DMS53 (cell line): ENCODE results near the gene FLVCR2.

Source experiments
- DNase-seq: peaks from one replicate; lab custom pipeline; 2025; lab: John Stamatoyannopoulos, UW

Gene FLVCR2, protein sequence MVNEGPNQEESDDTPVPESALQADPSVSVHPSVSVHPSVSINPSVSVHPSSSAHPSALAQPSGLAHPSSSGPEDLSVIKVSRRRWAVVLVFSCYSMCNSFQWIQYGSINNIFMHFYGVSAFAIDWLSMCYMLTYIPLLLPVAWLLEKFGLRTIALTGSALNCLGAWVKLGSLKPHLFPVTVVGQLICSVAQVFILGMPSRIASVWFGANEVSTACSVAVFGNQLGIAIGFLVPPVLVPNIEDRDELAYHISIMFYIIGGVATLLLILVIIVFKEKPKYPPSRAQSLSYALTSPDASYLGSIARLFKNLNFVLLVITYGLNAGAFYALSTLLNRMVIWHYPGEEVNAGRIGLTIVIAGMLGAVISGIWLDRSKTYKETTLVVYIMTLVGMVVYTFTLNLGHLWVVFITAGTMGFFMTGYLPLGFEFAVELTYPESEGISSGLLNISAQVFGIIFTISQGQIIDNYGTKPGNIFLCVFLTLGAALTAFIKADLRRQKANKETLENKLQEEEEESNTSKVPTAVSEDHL

DNA sequence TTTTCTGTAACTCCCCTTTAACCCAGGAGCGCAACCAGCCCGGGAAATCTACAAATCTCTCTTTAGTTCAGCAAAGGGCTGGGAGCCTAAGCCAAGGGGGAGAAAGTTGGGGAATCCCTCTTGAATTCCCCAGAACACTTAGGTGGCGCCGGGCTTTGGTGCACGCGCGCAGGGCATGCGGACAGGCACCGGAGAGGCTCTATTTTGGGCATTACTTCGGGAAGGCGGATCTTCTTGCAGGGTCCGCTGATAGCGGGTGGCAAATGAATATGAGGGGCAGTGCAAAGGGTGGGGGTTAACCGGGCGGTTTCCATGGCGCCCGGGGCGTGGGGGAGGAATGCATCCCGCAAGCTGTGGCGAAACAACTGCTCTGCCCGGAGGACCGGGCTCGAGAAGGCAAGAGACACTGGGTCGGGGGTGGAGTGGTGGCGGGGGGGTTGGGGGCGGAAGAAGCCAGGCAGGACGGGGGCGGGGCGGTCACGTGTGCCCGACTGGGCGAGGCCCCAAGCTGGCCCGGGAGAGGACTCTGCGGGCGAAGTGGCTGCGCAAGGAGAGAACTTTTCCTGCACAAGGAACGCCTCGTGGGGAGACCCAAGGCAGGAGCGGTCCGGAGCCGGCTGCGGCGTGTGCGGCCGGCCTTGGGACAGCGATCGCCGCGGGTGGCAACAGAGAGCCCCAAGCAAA is at the start of gene FLVCR2:
FLVCR2 (plus strand) TSS at position 519 of the 684 bp plus-strand sequence. CDS start 353 bp downstream, outside the sequence.
- peak; percentile 66 for DNase-seq

DNA sequence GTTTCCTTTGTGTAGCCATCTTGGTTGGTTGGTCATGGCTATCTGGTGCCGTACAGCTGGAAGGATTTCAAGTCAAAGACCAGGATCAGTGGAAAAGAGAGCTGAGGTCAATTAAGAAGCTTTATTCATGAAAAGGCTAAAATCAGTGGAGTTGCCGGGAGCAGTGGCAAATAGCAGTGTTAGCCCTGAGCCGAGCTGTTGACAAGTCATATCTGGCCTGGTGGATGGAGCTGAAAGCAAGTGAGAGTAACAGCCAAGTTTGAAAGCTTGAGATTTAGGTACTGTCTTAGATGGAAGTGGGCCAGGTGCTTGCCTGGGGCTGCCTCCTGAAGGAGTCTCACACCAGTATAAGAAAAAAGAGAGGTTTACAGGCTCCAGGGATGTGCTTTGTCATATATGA is 47.2 kb upstream of the FLVCR2 start:
- DNase-seq, result no peak

DNA sequence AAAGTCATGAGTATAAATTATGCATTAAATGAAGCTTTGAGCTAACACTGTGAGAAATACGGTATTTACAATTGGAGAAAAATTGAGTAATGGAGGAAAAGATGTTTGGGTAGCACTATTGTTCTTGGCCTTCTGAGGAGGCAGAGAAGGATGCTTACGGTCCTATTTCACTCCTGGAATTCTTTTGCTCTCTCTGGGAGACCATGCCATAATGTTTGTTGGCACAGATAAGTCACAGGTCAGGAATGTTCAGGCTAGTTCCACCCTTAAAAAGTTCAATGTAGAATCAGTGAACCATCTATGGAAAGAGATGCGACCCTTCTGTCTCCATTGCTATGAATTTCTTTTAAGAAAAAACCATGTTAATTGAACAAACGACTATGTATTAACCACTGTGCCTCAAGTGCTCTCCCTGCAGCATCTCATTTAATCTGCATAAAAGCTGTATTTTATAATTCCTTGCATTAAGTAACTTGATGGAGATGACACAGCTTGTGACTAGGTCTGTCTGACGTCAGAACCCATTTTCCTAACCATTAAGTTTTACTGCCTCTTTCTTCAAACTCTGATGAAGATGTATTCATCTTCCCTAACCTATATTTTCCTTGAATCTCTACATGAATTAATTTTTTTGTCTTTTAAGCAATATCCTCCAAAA is 46.6 kb upstream of the FLVCR2 start:
- no peak for DNase-seq

DNA sequence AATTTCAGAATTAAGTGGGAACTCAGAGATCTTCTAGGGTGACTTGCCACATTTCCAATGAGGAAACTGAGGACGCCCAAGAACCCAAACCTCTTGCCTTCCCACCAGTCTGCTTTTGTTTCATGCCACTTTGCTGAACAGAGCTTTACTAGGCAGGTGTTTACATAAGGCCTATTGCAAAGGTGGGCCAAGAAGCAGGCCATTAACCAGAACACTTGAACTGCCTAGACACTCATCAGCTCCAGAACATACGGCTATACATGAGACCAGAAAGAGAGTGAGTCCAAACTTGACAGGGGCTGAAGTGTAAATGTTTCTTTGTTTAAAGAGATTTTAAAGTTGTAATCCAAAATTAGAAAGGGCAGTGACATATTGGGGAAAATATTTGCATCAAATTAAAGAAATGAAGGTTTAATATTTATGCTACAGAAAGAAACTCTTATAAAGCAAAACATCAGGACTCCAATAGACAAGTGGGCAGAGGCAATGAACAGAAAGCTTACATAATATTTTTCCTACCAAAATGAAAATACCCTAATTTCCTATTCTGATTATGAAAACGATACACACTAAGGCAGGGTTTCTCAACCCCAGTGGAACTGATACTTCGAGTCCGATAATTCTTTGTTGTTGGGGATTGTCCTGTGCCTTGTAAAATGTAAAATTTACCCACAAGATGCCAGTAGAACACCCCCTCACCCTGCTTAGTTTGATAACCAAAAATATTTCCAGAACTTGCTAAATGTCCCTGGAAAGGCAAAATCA is 44.4 kb upstream of the FLVCR2 start:
- peak; percentile 24 for DNase-seq

DNA sequence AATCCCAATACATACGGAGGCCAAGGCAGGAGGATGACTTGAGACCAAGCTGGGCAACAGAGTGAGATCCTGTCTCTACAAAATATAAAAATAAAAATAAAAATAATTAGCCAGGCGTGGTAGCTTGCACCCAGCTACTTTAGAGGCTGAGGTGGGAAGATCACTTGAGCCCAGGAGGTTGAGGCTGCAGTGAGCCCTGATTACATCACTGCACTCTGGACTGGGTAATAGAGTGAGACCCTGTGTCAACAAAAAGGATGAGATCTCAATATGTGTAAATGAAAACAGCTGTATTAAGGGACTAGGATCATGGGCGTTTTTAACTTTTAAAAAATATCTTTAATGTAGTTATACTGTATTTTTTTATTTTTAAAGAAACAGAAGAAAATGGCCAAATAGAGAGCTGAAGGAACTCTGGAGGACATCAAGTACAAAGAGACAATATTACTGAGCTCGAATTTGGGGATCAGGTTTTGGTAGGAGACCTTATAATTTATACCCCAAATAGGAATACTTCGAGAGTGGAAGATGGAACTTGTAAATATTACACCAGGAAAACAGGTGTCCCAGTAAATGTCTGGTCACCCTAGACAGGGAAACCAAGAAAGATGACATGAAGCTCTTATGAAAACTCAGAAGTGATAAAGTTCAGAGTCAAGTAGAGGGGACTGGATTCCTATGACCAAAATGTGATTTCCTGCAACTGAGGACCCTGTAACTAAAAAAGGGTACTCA is 43.1 kb upstream of the FLVCR2 start:
- peak; percentile 50 for DNase-seq

DNA sequence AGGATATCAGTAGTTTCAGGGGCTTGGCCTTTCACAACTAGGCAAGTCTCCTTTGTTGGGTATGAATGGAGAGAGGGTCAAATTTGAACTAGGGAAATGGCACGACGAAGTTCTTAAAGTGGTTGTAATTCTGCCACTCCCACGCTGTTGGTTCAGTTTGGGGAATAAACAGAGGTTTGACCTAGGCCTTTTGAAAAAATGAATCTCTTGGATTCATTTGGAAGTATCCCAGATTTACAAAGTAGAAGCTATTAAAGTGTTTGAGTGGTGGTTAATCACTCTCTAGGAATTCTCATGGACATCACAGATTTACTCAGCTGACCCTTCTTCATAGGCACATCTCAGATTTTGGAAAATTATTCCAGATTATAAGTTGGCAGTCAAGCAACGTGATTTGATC is 41.3 kb upstream of the FLVCR2 start:
- no peak for DNase-seq

DNA sequence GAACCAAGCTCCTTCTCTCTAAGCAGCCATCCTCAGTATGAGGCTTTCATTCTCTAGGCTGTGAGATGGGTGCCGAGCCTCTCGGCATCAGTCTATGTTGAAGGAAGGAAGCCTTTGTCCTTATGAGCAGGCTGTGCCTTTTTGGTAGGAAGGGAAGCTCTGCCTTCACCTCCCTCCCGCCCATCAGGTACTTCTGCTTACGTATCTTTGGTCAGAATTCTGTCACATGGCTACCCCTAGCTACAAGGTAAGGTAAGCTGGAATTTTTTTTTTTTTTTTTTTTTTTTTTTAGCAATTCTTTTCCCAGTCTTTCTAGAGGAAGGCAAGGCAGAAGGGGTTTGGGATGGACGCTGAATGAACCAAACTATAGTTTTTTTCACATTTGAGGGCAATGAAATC is 39.3 kb upstream of the FLVCR2 start:
- peak; percentile 9 for DNase-seq

DNA sequence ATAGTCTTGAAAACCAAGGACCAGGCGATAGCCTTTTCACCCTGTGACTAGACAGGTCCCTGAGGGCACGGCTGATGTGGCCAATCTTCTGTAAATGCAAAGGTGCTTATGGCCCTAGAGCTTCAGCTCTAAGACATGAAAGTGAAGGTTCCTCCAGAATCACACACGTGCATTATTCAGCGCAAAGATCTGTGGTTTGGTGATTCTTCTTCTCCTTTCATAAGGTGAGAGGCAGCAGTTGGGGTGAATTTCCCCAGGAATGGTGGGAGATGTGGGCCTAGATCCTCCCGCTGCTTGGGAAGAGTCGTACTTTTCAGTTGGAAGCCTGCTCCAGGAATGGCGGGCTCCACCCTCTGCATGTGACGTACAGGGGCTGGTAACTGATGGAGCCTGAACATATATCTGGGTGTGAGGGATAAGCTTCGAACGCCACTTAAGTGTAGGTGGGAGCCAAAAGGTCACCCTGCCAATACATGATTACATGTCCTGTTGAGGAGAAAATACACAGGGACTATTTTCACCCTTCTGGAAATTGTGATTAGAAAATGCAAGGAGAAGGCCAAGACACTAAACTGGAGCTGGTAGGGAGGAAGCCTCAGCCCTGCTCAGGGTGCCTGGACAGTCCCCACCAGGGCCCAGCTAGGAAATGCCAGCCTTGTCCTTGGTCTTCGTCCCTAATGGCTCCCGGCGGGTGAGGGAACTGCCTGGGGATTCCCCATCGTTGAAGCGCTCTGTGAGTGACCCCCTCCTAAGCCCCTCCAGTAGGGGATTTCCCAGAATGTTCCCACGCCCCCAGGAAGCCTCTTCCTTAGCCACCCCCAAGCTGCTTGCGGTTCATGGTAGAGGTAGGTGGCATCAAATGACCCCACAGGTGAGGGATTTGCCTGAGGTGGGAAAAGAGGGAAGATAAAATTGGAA is 38.6 kb upstream of the FLVCR2 start:
- no peak for DNase-seq

DNA sequence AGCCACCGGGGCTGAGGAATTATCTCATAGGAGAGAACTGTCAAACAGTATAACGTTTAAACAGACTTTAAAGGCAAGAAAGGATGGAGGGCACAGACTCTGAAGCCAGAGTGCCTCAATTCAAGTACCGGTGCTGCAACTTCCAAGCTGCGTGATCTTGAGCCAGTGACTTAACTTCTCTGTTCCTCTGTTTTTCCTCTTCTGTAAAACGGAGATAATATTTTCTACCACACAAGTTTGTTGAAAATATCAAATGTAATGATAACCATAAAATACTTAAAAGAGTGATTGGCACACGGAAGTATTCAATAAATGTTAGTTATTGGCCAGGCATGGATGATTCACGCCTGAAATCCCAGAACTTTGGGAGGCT is 38.0 kb upstream of the FLVCR2 start:
- DNase-seq, result no peak

DNA sequence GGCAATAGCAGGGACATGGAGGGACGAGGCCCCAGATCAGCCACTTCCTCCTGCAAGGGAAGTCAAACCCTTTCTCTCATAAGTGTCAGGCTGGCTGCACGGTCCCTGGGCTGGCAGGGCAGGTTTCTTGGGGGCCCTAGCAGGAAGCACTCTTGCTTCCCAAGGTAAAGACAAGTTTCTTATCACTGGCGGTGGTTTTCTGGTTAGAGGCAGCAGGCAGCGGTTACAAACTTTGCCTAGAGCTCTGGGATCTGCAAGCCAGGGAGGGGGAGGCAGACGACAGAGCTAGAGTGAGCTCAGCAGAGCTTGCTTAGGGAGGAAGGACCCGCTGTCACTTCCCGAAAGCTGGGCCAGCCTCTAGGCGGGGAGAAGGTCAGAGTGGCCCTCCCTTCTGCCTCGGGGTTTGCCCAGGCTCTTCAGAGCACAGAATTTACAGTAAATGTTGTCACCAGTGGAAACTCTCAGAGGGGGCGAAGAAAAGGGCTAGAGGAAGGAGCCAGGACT is 35.8 kb upstream of the FLVCR2 start:
- no peak for DNase-seq

DNA sequence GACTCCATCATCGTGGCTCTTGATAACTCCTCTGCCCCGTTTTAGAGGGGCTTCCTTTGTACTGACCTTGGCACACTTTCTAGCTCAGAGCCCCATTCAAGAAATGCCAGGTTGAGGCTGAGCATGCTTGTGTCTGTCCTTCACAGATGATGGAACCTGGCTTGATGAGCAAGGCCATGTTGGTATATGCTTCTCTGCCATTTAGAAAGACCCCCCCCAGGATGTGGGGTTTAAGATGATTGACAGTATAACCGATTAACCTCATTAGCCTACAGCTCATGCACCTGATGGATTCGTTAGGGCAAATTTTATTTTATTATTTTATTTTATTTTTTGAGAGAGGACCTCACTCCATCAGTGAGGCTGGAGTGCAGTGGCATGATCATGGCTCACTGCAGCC is 35.2 kb upstream of the FLVCR2 start:
- DNase-seq, result no peak

DNA sequence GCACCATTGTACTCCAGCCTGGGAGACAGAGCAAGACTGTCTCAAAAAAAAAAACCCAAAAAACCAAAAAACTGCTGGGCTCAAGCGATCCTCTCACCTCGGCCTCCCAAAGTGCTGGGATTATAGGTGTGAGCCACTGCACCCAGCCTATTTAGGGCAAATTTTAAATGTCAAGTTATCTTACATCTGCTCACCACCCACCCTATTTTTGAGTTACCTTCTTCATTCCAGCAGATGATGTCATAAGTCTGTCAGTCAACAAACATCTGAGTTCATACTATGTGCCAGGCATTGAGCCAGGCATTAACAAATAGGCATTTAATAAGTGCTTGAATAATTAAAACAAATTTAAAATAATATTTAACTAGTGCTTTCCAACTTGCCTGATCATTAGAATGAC is 34.6 kb upstream of the FLVCR2 start:
- DNase-seq, result no peak

DNA sequence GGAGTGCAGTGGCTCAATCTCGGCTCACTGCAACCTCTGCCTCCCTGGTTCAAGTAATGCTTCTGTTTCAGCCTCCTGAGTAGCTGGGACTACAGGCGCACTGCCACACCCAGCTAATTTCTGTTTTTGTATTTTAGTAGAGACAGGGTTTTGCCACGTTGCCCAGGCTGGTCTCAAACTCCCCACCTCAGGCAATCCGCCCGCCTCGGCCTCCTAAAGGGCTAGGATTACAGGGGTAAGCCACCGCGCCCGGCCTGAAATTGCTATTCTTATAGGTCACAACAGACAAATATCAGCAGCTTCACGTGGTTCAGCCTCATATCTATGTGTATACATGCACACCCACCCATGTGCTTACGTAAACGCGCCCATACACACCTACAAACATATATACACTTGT is 32.5 kb upstream of the FLVCR2 start:
- no peak for DNase-seq

DNA sequence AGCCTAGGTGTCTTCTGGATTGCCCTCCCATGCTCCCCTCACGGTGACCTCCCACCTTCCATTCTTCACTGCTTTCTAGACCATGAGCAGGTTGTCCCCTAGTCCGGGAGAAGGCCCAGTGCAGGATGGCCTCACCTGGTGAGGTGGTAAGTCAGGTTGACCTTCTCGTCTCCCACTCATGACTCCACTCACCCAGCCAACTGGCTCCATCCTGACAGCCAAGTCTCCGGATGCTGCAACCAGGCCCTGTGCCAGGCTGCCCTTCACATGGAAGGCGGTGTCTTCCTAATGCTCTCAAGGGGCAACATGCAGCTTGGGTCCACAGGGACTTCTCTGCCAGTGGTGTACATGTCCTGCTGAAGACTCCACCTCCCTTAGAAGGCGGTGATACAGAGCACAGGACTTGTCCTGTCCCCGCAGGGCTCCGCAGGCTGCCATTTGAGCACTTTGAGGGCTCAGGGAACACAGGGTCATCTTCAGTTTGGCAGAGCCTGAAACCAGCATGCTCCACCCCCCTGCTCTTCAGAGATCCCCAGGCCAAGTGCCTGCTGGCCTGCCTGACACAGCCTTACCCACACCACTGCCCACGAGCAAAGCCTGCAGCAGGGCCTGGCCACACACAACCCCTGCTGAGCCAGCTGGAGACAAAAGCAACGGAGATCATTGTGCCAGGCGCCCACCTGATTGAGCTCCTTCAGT is 30.7 kb upstream of the FLVCR2 start:
- DNase-seq, result no peak

DNA sequence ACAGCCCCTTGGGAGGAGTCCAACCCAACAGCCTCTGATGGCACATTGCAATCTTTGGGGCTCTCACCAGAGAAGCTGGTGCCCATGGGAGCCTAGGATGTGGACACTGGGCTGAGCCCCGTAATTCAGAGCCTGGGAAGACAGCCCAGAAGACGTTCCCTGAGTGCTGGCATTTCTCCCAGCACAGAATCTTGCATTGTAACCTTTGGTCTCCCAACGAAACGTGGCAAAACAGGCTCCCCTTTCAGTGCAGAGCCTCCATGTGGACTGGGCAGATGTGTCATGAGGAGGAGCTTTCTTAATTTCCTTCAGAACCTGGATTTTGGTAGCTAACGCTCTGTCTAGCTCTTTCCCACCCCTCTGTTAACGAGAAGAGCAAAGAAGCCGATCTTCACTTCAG is 29.9 kb upstream of the FLVCR2 start:
- no peak for DNase-seq

DNA sequence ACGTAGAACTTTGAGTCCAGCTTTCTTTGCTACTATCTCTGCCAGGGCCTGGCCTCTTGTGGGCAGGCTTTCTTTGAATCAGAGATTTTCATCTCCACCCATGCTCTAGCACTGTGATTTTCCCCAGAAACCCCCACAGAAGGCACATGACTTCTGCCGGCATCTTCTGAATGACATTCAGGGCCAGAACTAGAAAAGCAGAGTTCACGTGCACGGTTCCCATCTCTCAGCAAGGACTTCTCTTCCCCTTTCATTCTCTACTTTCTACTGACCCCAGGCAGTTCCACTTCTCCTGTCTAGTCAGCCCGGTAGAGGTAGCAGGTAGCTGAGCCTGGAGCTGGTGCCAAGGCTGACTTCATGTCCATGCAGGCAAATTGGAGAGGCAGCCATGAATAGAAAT is 29.3 kb upstream of the FLVCR2 start:
- no peak for DNase-seq

DNA sequence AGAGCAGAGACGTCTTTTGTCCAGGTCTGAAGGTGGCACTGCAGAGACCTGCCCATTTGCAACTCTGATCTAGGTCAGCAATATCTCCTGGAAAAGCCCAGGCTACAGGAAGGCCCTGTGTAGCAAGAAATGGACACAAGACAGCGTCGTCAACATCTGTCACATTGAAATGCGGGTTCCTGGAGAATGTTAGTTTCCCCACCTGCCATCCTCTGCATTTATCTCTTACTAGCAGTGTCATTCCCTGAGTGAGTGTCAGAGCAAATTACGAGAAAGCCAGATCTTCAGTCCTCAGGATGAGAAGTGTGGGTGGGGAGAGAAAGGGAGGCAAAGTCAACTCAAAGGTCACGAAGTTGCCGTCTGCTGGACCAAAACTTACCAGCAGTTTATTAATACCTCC is 27.4 kb upstream of the FLVCR2 start:
- no peak for DNase-seq

DNA sequence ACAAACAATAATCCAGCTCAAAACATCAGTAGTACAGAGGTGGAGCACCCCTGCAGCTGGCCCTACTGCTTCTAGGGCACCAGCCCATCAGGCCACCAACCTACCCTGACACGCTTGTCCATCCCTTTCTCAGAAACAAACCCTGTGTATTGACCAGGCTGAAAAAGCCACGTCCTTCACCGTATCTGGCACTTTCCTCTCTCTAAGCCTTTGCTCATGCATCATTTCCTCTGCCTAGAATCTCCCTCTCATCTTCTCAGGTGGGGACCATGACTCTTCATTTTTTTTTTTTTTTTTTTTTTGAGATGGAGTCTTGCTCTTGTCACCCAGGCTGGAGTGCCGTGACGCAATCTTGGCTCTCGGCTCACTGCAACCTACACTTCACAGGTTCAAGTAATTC is 25.3 kb upstream of the FLVCR2 start:
- no peak for DNase-seq

DNA sequence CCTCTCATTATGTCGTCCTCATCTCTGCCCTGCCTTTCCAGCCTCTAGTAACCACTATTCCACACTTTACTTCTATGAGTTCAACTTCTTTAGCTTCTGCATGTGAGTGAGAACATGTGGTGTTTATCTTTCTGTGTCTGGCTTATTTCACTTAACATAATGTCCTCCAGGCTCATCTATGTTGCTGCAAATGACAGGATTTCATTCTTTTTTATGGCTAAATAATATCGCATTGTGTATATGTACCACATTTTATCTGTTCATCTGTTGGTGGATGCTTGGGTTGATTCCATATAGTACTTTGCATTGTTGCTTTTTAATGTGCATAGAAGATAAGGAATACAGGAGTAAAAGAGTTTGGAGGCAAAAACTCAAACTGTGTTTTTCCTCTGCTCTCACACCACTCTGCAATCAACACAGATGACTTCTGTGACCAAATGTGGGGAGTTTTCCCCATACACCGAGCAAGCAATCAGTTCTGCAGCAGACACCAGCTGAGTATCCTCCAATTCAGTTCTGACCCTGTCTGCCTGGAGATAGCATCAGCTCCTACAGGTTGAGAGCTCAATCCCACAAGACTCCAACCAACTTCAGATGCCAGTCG is 24.6 kb upstream of the FLVCR2 start:
- DNase-seq, result no peak
